ENCODE measurements around the gene NR3C2. TPM values are rescaled to one million over a fixed set of nuclear protein-coding genes. Genes with fewer than 3 reads are reported as not detected.

The NR3C2 gene
- polyA plus RNA-seq, 3 donors = 0.09 to 0.27 (median 0.20) TPM

DNA sequence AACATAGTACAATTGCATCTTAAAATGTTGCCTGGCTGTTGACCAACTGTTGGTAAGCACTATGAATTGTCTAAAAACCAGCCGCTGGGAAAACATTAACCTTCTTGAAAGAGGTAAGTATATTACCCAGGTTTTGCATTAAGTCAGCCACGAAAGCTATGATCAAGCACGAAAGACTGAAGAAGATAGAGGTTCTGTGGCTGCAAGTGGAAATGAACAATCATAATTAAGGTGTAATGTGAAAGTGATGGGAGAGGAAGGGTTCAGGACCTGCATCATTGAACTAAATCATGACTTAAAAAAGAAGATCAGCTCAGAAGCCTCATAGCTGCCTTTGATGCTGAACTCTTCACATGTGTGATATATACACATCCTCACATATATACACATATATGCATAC, 341.0 kb downstream of the NR3C2 start:
- H3K4me3 ChIP-seq (replicated peaks in 1 of 3; ENCODE audit: low read depth in 2 of 3, low read length in 3 of 3) = no peak overlapping the region
- no peak overlapping the region for H3K27ac ChIP-seq (ENCODE audit: low read depth in 1 of 2, low read length in 2 of 2)
- H3K9me3 ChIP-seq (replicated peaks in 1 of 2; ENCODE audit: control insufficient read depth in 1 of 2, insufficient read depth in 1 of 2, low read length in 2 of 2) = no peaks in the 10 kb centered on the region
- Mint-ChIP-seq H3K36me3 (no peaks in the 10 kb centered on the region), H3K9me3 (peaks cover 0 to 5% (median 3%) of the 10 kb centered on the region in 7 donors), H3K4me1 (peaks cover 4% of the 10 kb centered on the region), H3K27ac (no peak overlapping the region), H3K4me3 (no peak overlapping the region), H3K27me3 (ENCODE audit: low read depth in 3 of 3) (peaks cover 0 to 4% (median 0%) of the 10 kb centered on the region in 3 donors)
- no peak overlapping the region for H3K9ac ChIP-seq (ENCODE audit: insufficient read depth, low read length, poor library complexity, severe bottlenecking)
- H4K20me1 ChIP-seq (ENCODE audit: insufficient read depth, low read length) = no peaks in the 10 kb centered on the region
- H3K4me2 ChIP-seq (replicated peaks; ENCODE audit: extremely low read depth, low read length, poor library complexity, severe bottlenecking) = no peak overlapping the region
- no peaks in the 10 kb centered on the region for H3K36me3 ChIP-seq (replicated peaks in 1 of 2; ENCODE audit: control insufficient read depth in 1 of 2, insufficient read depth in 2 of 2, low read length in 2 of 2)
- H3K4me1 ChIP-seq (ENCODE audit: control insufficient read depth in 1 of 2, insufficient read depth in 2 of 2, low read length in 2 of 2) = no peaks in the 10 kb centered on the region
- H3K79me2 ChIP-seq (ENCODE audit: insufficient read depth, low read length) = no peaks in the 10 kb centered on the region
- DNase-seq = no peak
- intact Hi-C loops (cut with micrococcal nuclease) = no loop called here
- 100% methylated on average over 3 of the region's 3 CpGs for WGBS (ENCODE audit: insufficient coverage)
- H2AFZ ChIP-seq (ENCODE audit: insufficient read depth, low read depth, low read length, poor library complexity, severe bottlenecking) = no peak overlapping the region
- H3K27me3 ChIP-seq (ENCODE audit: control insufficient read depth in 2 of 2, insufficient read depth in 2 of 2, low read length in 2 of 2) = no peaks in the 10 kb centered on the region
- TF ChIP-seq, protein P1, sequence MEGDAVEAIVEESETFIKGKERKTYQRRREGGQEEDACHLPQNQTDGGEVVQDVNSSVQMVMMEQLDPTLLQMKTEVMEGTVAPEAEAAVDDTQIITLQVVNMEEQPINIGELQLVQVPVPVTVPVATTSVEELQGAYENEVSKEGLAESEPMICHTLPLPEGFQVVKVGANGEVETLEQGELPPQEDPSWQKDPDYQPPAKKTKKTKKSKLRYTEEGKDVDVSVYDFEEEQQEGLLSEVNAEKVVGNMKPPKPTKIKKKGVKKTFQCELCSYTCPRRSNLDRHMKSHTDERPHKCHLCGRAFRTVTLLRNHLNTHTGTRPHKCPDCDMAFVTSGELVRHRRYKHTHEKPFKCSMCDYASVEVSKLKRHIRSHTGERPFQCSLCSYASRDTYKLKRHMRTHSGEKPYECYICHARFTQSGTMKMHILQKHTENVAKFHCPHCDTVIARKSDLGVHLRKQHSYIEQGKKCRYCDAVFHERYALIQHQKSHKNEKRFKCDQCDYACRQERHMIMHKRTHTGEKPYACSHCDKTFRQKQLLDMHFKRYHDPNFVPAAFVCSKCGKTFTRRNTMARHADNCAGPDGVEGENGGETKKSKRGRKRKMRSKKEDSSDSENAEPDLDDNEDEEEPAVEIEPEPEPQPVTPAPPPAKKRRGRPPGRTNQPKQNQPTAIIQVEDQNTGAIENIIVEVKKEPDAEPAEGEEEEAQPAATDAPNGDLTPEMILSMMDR (IDR thresholded peaks at IDR 0.05) = no peak

DNA sequence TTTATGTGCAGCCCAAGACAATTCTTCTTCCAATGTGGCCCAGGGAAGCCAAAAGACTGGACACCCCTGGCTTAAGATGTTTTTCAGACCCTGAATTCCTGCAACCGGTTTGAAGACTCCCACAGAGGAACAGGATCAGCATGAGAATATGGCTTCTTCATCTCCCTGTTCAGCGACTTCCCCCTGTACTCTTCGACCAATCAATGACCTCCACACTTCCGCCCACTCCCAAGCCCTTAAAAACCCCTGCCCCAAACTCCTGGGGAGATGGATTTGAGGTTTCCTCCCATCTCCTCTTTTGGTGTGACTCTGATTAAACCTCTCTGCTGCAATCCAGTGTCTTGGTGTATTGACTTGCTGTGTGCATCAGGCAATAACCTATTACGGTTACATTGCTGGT, 344.4 kb downstream of the NR3C2 start:
- Histone ChIP-seq H2AFZ (ENCODE audit: insufficient read depth, low read depth, low read length, poor library complexity, severe bottlenecking) (no peak overlapping the region), H3K4me1 (ENCODE audit: control insufficient read depth in 1 of 2, insufficient read depth in 2 of 2, low read length in 2 of 2) (no peaks in the 10 kb centered on the region), H3K9ac (ENCODE audit: insufficient read depth, low read length, poor library complexity, severe bottlenecking) (no peak overlapping the region), H3K36me3 (replicated peaks in 1 of 2; ENCODE audit: control insufficient read depth in 1 of 2, insufficient read depth in 2 of 2, low read length in 2 of 2) (no peaks in the 10 kb centered on the region), H3K4me2 (replicated peaks; ENCODE audit: extremely low read depth, low read length, poor library complexity, severe bottlenecking) (no peak overlapping the region), H3K27ac (ENCODE audit: low read depth in 1 of 2, low read length in 2 of 2) (no peak overlapping the region), H3K79me2 (ENCODE audit: insufficient read depth, low read length) (no peaks in the 10 kb centered on the region), H3K27me3 (ENCODE audit: control insufficient read depth in 2 of 2, insufficient read depth in 2 of 2, low read length in 2 of 2) (no peaks in the 10 kb centered on the region), H3K4me3 (replicated peaks in 1 of 3; ENCODE audit: low read depth in 2 of 3, low read length in 3 of 3) (no peak overlapping the region), H4K20me1 (ENCODE audit: insufficient read depth, low read length) (no peaks in the 10 kb centered on the region), H3K9me3 (replicated peaks in 1 of 2; ENCODE audit: control insufficient read depth in 1 of 2, insufficient read depth in 1 of 2, low read length in 2 of 2) (no peaks in the 10 kb centered on the region)
- Mint-ChIP-seq H3K4me1 (peaks cover 4% of the 10 kb centered on the region), H3K4me3 (no peak overlapping the region), H3K9me3 (peaks cover 0 to 3% (median 0%) of the 10 kb centered on the region in 7 donors), H3K27me3 (ENCODE audit: low read depth in 3 of 3) (peaks cover 0 to 4% (median 0%) of the 10 kb centered on the region in 3 donors), H3K36me3 (no peaks in the 10 kb centered on the region), H3K27ac (no peak overlapping the region)
- DNase-seq = no peak
- 100% methylated on average over 1 of the region's 5 CpGs for WGBS (ENCODE audit: insufficient coverage)
- intact Hi-C loops (cut with micrococcal nuclease) = no loop called here
- TF ChIP-seq, protein P1 (IDR thresholded peaks at IDR 0.05) = no peak
